ENCODE data around the gene CYP4B1.

- TF ChIP-seq REST (IDR thresholded peaks at IDR 0.05; ENCODE audit: low read depth) (no peak), MAX (IDR thresholded peaks at IDR 0.05) (no peak), TAF1 (IDR thresholded peaks at IDR 0.05; ENCODE audit: low read depth) (no peak), USF1 (IDR thresholded peaks at IDR 0.05) (no peak), EP300 (IDR thresholded peaks at IDR 0.05; ENCODE audit: borderline replicate concordance) (no peak), EGR1 (IDR thresholded peaks at IDR 0.05) (no peak), FOXM1 (IDR thresholded peaks at IDR 0.05; ENCODE audit: borderline replicate concordance, low read depth) (no peak)
Observed at GRCh38 chr1:46810596-46810995, 11.8 kb downstream of the CYP4B1 start.
